Measurements from ENCODE around the gene GPR32. TPM values are rescaled to one million over a fixed set of nuclear protein-coding genes. Genes with fewer than 3 reads are reported as not detected.

Gene GPR32
- total RNA-seq, 2 donors from 2014 or later: not detected

GRCh38 chr19:50784710-50785109 is 14.4 kb downstream of the GPR32 start:
- Histone ChIP-seq H3K4me1 (no peaks in the 10 kb centered on the region), H3K27ac (no peak overlapping the region), H3K36me3 (replicated peaks in 1 of 2; ENCODE audit: insufficient read depth in 1 of 2, low read depth in 2 of 2) (no peaks in the 10 kb centered on the region), H3K27me3 (peaks cover 0 to 20% of the 10 kb centered on the region in 2 donors), H3K9me3 (no peaks in the 10 kb centered on the region), H3K4me3 (no peak overlapping the region)
- TF ChIP-seq, protein P1, sequence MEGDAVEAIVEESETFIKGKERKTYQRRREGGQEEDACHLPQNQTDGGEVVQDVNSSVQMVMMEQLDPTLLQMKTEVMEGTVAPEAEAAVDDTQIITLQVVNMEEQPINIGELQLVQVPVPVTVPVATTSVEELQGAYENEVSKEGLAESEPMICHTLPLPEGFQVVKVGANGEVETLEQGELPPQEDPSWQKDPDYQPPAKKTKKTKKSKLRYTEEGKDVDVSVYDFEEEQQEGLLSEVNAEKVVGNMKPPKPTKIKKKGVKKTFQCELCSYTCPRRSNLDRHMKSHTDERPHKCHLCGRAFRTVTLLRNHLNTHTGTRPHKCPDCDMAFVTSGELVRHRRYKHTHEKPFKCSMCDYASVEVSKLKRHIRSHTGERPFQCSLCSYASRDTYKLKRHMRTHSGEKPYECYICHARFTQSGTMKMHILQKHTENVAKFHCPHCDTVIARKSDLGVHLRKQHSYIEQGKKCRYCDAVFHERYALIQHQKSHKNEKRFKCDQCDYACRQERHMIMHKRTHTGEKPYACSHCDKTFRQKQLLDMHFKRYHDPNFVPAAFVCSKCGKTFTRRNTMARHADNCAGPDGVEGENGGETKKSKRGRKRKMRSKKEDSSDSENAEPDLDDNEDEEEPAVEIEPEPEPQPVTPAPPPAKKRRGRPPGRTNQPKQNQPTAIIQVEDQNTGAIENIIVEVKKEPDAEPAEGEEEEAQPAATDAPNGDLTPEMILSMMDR (IDR thresholded peaks at IDR 0.05): no peak
- no peak for TF ChIP-seq POLR2A (IDR thresholded peaks at IDR 0.05)
- WGBS, 2 donors: 71 to 78% methylated on average over 3 of the region's 3 CpGs
- no peak for ATAC-seq
- intact Hi-C loops (cut with DNase I): loop anchor here (5.0 kb wide), 1 partner anchor 417 kb away; the partner anchor contains the start of gene NAPSA
- no peak for DNase-seq

GRCh38 chr19:50785329-50785728 is 15.1 kb downstream of the GPR32 start:
- Histone ChIP-seq H3K4me3 (no peak overlapping the region), H3K27me3 (peaks cover 0 to 15% of the 10 kb centered on the region in 2 donors), H3K36me3 (replicated peaks in 1 of 2; ENCODE audit: insufficient read depth in 1 of 2, low read depth in 2 of 2) (no peaks in the 10 kb centered on the region), H3K27ac (no peak overlapping the region), H3K4me1 (no peaks in the 10 kb centered on the region), H3K9me3 (no peaks in the 10 kb centered on the region)
- TF ChIP-seq, protein P1 (IDR thresholded peaks at IDR 0.05): no peak
- no peak for TF ChIP-seq POLR2A (IDR thresholded peaks at IDR 0.05)
- intact Hi-C loops (cut with DNase I): loop anchor here (5.0 kb wide), 1 partner anchor 418 kb away; the partner anchor contains the start of gene NAPSA
- DNase-seq (no peak), ATAC-seq (no peak)
- 78 to 84% methylated on average over 10 to 12 of the region's 12 CpGs for WGBS, 2 donors

DNA sequence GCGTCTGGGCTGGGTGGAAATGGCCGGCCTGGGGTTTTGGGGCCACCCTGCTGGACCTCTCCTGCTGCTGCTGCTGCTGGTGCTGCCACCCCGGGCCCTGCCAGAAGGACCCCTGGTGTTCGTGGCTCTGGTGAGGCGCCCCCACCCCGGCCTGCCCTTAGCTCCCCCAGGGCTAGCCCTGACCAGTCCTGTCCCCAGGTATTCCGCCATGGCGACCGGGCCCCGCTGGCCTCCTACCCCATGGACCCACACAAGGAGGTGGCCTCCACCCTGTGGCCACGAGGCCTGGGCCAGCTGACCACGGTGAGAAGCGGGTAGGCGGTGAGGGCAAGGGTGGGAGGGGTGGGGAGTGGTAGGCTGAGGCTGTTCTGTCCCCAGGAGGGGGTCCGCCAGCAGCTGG is 20.1 kb downstream of the GPR32 start, which contains the start of gene ACP4:
TSS of gene ACP4 (plus strand) at position 20 of the 400 bp plus-strand sequence. CDS start at position 20, 0 bp downstream.
- no peaks in the 10 kb centered on the region for H3K36me3 ChIP-seq (replicated peaks in 1 of 2; ENCODE audit: insufficient read depth in 1 of 2, low read depth in 2 of 2)
- no peak for ATAC-seq
- no peaks in the 10 kb centered on the region for H3K9me3 ChIP-seq

GRCh38 chr19:50790922-50791467 is 20.7 kb downstream of the GPR32 start:
- DNase-seq (no peak), ATAC-seq (no peak)
- H3K4me3 ChIP-seq: no peak overlapping the region
- no peaks in the 10 kb centered on the region for H3K36me3 ChIP-seq (replicated peaks in 1 of 2; ENCODE audit: insufficient read depth in 1 of 2, low read depth in 2 of 2)
- intact Hi-C loops (cut with DNase I): no loop called here
- WGBS, 2 donors: 86% methylated on average over 6 of the region's 6 CpGs
- TF ChIP-seq POLR2A (IDR thresholded peaks at IDR 0.05): no peak
- TF ChIP-seq, protein P1 (IDR thresholded peaks at IDR 0.05): no peak
- peaks cover 5% of the 10 kb centered on the region for H3K4me1 ChIP-seq
- no peaks in the 10 kb centered on the region for H3K9me3 ChIP-seq
- H3K27ac ChIP-seq: no peak overlapping the region
- no peaks in the 10 kb centered on the region for H3K27me3 ChIP-seq

More for the DNA sequence above, 20.1 kb downstream of the GPR32 start, which contains the start of gene ACP4:
- Histone ChIP-seq H3K4me1 (peaks cover 5% of the 10 kb centered on the region), H3K4me3 (no peak within 1 kb of the TSS), H3K27me3 (no peaks in the 10 kb centered on the region), H3K27ac (no peak within 1 kb of the TSS)
- 85 to 94% methylated on average over 4 to 15 of the region's 15 CpGs for WGBS, 2 donors
- intact Hi-C loops (cut with DNase I): no loop called here
- no peak for DNase-seq
- TF ChIP-seq POLR2A (IDR thresholded peaks at IDR 0.05): no peak
- TF ChIP-seq, protein P1 (IDR thresholded peaks at IDR 0.05): no peak

Measured in body of pancreas (tissue), 4 donors.